Right renal cortex interstitium (tissue), 3 donors: ENCODE results near the gene VANGL2. TPM values are rescaled to one million over a fixed set of nuclear protein-coding genes. Genes with fewer than 3 reads are reported as not detected.

Source experiments
- DNase-seq, 3 donors: peaks; one replicate each; pipeline ENCODE4 v3.0.0-alpha.2; 2013; ENCODE audit warnings: low read depth in 3 of 3, low spot score in 2 of 3
- polyA plus RNA-seq, 3 donors: library from polyadenylated mRNA; unstranded; fragments of 120-200 nt; gene quantifications; one replicate each; pipeline ENCODE4 v1.2.1, GENCODE V29; 2013; ENCODE audit not compliant: insufficient read length in 3 of 3

The VANGL2 gene
- 10 to 100 TPM; 30.9 to 33.7 (median 32.8) TPM for polyA plus RNA-seq

DNA sequence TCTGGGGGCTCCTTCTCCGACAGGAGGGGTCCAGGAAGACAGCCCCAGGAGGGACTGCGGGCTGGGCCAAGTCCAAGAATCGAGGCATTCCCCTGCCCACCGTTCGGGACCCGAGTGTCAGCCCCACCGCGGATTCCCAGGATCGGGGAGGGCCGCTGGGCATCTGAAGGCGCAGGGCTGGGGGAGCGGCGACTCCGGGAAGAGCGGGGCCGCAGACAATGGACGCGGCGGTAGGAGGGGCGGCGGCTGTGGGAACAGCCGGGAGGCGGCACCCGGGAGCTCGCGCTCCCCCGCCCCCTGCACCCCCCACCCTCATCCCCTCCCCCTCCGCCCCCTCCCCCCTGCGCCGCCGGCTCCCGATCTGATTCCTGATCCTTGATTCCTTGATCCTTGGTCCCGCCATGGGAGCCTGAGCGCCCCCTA, at the start of gene VANGL2:
Gene VANGL2 (plus strand): TSS at position 342 of the 423 bp plus-strand sequence. CDS start 15,274 bp downstream, outside the sequence.
- DNase-seq: peak in 2 of 3 donors; percentile 67 to 79

DNA sequence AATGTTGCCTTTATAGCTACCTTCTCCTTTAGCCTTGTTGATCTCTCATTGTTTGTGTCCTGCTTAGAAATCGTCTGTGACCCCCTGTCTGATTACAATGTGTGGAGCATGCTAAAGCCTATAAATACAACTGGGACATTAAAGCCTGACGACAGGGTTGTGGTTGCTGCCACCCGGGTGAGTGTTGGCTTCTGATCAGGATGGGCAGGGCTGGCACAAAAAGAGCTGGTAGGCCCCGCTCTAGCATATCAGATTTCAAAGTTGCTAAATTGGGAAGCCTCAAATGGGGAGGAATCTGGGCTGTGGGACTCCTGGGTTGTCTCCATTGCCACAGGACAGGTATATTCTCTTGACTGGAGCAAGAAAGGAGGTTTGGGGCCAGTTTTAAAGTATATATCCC, 48.7 kb upstream of the VANGL2 start:
- no peak for DNase-seq

DNA sequence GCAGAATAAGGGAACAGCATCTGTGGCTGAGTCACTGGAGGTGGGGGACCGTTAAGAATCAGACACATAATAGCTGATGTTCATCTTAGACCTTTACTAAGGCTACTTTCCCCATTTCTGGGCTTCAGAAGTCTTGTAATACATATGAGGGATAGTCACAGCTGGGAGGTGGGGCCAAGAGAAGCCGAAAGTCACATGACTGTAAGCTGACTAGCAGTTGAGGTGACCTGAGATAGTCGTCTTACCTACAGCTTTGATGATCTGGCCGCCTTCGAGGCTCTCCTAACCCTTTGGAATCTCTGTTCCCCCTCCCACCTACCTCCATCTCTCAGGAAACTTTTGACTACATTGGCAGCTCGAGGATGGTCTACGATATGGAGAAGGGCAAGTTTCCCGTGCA, 47.8 kb upstream of the VANGL2 start:
- no peak for DNase-seq

DNA sequence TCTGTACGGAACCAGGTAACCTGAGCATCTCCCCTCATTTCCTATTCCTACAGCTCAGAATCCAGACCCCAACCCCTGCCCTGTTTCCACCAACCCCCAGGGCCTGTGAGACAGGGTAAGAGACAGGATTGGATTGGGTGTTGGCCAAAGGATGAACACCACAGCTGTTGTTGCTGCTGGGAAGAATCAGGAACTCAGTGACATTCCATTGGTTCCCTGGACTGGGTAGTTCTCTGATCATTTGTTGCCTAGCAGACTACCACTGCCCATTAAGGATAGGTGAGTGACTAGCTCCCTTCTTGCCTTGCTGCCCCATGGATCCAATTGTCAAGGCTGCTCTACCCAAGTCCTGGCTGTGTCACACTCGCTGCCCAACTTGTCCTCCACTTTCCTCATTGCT, 47.1 kb upstream of the VANGL2 start:
- no peak for DNase-seq

DNA sequence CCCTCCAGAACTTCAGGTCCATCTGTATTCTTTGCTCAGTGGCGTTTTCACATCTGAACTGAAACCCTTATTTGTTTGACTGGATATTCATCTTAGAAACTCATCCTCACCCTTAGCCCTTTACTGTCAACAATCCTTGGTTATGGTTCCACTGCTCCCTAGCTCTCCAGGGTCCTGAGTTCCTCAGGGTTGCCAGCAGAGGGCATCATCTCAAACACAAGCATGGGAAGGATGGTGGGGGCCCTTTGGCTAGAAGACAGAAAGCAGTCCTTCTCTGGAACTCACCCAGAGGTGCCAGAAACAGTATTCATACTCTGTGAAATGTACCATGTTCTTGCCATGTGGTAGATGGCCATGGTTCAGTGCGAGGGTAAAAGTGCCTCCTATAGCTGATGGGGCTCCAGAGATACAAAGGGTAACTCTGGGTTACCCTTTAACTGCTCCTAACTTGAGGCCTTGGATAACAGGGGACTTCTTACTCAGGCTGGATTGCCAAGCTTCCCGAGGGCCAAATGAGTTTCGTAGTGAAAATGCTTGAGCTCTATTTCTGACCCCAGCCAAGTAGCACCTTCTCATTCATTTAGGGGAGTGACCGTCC, 45.9 kb upstream of the VANGL2 start:
- DNase-seq: no peak

DNA sequence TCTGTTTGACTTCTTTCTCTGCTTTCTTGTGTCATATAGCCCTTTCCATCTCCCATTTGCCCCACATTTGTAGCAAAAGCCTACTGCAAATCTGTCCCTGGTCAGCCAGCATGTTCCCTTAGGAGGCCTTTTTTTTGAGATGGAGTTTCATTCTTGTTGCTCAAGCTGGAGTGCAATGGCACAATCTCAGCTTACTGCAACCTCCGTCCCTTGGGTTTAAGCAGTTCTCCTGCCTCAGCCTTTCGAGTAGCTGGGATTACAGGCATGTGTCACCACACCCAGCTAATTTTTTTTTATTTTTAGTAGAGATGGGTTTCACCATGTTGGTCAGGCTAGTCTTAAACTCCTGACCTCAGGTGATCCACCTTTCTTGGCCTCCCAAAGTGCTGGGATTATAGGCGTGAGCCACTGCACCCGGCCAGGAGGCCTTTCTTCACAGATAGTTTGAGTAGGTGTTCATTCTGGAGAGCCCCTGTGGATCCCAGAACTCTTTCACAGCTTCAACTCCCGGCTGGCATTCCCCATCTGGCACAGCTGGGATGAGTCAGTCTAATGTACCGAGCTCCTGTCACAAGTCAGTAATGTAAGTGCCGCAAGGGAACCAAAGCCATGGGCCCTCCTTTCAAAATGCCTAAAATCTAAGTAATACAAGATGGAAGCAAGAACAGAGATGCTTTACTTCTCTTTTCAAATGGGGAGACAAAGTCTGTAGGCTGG, 42.9 kb upstream of the VANGL2 start:
- DNase-seq: no peak

DNA sequence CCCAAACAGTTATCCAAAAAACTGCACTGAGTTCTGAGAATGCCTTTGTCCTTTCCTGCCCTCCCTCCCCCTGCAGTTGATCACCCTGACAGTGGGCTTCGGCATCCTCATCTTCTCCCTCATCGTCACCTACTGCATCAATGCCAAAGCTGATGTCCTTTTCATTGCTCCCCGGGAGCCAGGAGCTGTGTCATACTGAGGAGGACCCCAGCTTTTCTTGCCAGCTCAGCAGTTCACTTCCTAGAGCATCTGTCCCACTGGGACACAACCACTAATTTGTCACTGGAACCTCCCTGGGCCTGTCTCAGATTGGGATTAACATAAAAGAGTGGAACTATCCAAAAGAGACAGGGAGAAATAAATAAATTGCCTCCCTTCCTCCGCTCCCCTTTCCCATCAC, 42.3 kb upstream of the VANGL2 start:
- no peak for DNase-seq

DNA sequence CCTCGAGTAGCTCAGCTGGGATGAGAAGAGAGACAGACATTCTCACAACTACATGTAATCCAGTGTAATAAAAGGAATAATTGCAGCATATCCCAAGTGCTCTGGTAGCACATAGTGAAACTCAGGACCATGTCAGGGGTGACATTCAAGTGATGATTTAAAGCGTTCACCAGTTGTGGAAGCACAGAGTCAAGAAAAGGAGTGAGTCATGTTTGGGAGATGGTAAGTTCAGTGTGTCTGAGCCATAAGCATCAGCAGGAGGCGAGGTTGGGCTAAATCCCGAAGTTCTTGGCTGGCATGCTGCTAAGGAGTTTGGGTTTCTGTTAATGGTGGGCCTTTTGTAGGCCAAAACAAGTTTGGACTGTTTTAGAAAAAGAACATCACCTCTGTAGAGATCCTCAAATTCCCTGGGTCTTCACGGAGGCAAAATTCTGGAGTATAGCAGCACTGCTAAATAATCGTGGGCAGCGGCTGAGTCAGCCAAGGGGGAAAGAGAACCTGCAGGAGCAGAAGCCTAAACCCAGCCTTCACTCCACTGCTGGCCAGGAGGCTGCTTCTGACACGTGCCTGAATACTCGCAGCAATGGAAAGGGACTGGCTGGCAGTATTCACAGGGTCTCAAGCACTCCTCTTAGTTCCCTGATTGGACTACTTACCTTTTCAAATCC, 40.7 kb upstream of the VANGL2 start:
- DNase-seq: no peak

DNA sequence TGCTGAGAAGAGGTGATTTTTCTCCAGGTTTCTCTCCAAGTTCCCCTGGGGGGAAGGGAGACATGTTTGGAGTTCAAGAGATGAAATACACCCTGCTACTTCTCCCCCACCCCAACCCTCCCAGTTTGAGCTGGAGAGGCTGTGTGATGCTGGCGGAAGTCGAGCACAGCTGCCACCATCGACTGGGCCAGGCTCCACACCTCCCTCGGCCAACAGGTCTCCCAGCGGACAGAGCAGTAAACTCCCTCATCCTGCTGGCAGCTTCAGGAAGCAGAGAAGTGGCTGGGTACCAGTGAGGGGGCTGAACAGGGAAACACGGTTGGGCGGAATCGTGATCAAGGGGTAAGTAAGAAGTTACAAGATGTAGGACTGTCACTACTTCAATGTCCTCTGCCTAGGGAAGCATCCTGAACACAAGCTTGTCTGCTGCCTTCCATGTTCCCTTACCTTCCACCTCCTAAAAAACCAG, 40.1 kb upstream of the VANGL2 start:
- DNase-seq: no peak

DNA sequence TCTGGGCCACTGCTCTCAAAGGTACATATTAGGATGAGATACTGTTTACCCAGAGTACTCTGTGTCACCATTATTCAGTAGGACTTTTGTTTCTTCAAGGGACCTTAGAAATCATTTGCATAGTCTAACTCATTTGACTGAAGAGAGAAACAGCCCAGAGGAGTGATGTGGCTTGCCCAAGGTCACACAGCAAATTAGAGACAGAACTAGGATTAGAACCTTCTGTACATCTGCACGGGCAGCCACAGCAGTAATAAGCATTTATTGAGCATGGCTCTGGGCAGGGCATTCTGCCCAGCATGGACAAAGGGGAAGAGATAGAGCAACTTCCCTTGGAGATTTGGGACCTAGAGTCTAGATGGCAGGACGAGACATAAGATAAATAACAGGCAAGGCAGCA, 39.2 kb upstream of the VANGL2 start:
- DNase-seq: no peak

DNA sequence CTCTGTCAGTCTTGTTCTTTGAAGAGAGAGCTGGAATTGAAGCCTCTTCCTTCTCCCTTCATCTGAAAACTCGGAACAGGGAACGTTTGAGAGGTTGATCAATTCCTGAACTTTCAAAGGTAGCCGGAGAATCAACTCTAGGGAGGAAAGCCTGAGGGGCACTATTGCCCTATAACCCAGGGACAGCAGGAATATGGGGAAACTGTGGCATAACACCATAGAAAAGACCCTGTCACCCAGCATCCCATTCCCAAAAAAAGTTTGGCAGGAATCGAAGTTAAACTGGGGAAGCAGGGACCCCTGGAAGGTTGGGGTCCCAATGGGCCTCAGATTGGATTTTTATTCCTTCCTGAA, 38.6 kb upstream of the VANGL2 start:
- DNase-seq: no peak

DNA sequence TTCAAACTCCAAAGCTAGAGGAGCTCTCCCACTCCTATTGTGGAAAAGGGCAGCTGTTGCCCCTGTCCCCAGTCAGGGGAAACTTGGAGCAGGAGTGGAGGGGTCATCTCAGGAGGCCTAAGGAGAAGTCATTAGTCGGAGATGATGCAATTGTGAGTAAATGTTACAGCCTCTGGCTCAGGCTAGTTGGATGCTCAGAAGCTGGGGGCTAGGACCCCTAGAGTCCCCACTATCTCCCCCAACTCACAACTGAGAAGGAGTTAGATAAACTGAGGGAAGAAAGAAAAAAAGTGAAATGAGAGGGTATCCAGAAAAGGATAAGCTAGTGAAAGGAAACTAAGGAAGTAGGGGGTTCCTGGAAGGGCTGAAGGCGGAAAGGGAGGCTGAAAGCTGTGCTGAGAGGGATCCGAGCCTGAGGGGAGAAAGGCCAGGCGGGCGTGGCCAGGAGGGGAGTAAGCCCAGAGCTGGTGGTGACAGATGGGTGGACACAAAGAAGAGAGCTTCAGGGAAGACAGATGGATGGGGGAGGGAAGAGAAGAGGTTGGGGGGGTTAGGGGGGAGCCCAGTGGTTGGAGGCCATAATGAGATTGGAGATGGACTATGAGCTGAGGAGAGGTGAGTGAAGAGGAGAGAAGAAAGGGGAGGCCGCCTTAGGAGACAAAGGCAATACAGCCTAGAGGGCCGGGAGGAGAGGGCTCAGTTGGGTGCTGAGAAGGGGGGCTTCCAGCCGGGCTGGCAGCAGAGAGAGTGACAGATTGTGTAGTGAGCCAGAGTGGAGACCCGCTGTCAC, 38.0 kb upstream of the VANGL2 start:
- DNase-seq: no peak

DNA sequence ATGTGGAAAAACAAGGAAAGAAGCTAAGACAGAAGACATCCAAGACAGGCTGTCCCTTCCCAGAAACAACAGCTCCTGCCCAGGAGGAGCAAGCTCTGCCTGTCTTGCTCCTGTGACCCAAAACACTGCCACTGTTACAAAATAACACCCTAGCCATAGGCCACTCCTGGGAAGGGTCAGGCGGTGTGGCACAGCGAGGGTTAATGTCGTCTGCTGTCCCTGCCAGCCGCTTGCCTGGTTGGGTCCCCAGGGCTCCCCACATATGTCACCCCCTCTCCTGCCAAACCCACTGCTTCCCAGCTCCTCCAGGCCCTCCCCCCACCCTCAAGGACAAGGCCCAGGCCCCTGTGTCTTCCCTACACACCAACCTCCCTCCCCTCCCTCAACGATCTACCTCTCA, 37.4 kb upstream of the VANGL2 start:
- no peak for DNase-seq

DNA sequence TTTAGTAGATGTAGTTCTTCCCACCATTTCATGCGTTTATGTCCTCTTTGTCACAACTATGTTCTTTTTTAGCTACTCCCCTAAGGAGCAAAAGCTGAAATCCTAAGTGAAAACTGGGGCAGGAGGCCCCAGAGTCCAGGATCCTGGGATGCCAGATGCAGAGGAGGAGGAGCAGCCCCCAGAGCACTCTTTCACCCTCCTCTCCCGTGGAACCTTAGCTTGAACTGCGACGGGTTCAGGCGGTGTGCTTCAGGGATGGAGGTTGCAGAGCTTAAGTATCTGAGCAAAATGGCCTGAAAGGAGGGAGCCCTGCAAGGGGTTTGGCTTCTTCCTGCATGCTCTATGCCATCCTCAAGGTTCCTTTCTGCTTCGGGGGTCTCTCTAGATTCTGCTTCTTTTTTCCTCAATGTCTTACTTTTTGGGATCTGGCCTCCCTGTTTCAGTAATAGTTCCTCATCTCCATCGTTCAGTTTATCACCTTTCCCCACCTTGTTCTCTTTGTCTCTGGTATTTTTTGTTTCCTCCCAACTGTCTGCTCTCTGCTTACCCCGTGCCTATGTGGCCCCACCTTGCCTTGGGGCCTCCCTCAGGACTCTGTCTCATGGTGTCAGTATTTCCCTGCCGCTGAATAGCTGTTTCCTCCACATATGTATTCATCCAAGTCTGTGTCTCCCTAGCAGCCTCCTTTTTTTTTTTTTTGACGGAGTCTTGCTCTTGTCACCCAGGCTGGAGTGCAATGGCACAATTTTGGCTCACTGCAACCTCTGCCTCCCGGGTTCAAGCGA, 36.2 kb upstream of the VANGL2 start:
- no peak for DNase-seq

DNA sequence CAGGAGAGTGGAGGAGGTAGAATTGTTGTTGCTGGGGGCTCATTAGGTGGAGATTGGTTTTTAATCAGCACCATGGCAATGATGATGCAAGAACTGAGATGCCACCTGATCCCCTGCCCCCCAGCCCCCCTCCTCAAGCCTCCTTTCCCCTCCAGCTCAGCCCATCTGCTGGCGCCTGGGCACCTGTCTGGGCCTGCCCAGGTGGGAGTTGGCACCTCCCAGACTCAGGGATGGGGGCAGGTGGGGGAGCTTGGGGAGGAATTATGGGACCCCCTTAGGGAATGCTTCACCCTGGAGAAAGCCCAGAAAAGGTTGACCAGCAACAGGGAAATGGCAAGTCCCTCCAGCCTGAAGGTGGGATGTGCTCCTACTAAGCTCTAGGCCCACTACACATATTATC, 35.0 kb upstream of the VANGL2 start:
- no peak for DNase-seq

DNA sequence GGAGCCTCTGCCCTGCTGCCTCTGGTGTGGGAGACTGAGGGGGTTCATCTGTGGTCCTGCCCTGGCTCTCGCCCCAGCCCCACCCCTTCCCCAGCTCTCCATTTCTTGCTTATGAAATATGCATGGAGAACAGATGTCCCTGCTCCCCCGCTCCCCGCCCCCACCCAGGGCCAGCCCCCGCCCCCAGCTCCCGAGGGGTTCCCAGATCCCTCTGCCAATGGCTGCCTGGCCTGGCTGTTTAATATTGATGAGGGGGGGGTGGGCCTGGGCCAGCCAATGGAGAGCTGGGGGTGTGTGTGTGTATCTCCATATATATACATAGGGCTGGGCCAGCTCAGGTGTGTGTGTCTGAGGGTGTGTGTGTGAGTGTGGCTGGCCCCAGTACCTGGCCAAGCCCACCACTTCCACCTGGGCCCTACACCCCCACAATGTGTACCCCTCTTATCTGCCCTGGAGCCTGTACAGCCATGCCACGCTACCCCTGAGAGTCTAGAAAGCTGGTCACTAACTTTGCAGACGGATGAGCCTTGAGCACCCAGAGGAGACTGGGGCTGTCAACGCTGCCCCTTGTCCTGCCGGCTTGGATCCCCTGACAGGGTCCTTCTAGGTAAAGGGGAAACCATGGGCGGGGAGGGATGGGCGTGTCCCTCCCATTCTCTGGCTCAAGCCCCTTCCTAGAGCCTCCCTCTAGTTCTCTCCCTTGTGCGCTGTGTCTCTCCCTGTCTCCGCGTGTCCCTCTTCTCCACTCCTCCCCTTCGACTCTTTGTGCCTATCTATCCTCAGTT, 33.4 kb upstream of the VANGL2 start, which contains the start of gene NHLH1:
Gene NHLH1 (plus strand): TSS at position 341 of the 785 bp plus-strand sequence. CDS start 3,661 bp downstream, outside the sequence.
- no peak for DNase-seq

DNA sequence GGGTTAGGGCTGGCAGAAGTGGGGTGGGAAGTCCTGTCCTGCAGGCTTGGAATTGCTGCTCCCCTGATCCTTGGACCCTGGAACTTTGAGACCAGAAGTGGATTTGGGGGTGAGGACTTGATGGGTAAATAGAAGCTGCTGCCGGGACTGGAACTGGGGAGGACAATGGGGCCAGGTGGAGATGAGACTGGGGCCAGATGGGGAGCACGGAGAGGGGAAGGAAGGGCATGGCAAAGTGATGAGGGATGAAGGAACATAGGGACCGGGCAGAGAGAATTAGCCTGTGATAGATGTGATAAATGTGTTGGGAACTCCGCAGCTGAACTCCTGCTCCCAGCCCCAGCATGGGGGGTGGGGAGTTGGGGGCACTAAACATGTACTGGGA, 32.9 kb upstream of the VANGL2 start:
- no peak for DNase-seq

DNA sequence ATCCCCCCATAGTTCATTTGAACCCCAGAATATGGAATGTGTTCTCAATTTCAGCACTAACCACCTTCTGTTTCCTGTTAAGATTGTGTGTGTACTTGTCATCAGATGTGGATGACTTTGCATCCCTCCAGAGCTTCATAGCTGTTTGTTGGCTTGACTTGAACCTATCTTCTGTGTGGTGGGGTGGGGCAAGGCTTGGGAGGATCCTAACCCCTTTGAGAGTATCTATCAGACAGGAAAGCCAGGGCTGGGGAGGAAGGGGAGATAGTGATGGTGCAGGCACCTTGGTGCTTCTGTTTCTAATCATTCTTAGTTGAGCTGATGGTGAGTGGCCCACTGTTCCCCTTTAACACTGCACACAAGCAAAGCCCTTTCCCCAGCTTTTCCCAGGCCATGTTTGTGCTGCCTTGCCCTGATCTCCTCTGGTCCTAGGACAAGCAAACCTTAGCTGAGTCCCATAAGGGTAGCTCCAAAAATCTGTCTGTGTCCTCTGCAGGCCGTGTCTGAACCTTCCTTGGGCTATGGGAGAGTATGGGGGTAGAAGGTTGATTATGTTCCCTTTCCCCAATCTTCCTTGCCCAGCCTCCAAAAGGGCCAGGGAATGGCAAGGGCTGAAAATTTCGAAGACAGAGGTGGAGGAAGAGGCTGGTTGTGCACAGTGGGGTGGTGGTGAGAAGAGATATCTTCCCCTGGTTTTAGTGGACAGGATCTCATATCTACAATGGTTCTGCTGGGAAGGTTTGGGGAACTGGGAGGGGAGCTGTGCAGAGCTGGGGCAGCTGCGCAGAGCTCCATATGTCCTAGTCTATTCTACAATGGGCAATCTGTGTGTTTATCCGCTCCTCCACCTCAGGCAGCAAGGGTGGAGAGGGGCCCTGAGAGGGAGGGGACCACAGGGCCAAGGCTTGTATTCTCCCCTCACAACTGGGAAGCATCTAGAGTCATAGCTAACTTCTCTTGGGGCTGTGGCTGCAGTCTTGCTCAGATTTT, 32.1 kb upstream of the VANGL2 start:
- no peak for DNase-seq
